ENCODE measurements around the gene LPP. TPM values are rescaled to one million over a fixed set of nuclear protein-coding genes. Genes with fewer than 3 reads are reported as not detected.

The LPP gene
- total and polyA plus RNA-seq, 2 of the 4 experiments (the other 2 are of a cell fraction), result 16.0 to 130 TPM

DNA sequence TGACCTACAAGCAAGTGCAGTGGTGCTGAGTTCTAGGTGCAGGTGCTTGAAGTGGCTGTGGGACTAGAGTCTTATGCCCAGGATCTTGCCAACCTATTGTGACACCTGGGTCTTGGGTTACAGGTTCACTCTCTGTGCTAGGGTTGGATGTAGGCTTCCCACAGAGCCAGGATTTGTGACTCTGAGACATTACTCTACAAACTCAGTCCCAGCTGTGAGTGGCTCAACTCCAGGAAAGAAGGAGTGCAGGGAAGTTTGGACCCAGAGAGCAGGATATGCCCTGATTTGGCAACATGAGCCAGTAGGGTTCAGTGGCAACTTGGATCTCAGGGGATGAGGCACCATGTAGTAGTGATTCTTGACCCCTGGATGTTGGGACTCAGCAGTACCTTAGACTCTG lies 182.2 kb downstream of the LPP start:
- Histone ChIP-seq H2BK15ac (ENCODE audit: low read depth, low read length) (no peak overlapping the region), H2BK20ac (ENCODE audit: low read depth, low read length) (no peak overlapping the region), H3K56ac (ENCODE audit: extremely low read depth, insufficient read depth, low read length) (no peak overlapping the region), H3K14ac (replicated peaks; ENCODE audit: low read depth, low read length) (0 out of 2 replicates have a peak overlapping the region, but pooled peaks have one; percentile 56), H3K9me1 (ENCODE audit: insufficient read depth, low read length) (peaks cover 23% of the 10 kb centered on the region), H3K4me1 (ENCODE audit: control insufficient read depth, insufficient read depth, low read length) (peaks cover 7% of the 10 kb centered on the region; the same call in 1 of the 2 replicates), H2BK5ac (ENCODE audit: low read depth, low read length, poor library complexity, severe bottlenecking) (no peak overlapping the region), H3K4me3 (ENCODE audit: insufficient read depth, low read depth, low read length) (no peak overlapping the region), H2AK5ac (ENCODE audit: low read depth, low read length) (no peak overlapping the region), H3K79me1 (ENCODE audit: low read depth in 1 of 2, low read length in 2 of 2) (peaks cover 59 to 72% of the 10 kb centered on the region in 2 experiments), H4K20me1 (ENCODE audit: insufficient read depth, low read length) (peaks cover 65% of the 10 kb centered on the region), H3K36me3 (ENCODE audit: control insufficient read depth, insufficient read depth, low read length) (no peaks in the 10 kb centered on the region; the same call in 1 of the 2 replicates), H3K27ac (ENCODE audit: insufficient read depth, low read length) (no peak overlapping the region), H3K9me3 (ENCODE audit: control insufficient read depth, insufficient read depth, low read length) (no peaks in the 10 kb centered on the region), H2BK120ac (ENCODE audit: low read depth, low read length) (no peak overlapping the region), H2AK9ac (replicated peaks; ENCODE audit: low read depth, low read length, poor library complexity) (no peak overlapping the region), H4K91ac (ENCODE audit: insufficient read depth, low read depth, low read length) (no peak overlapping the region), H2AFZ (replicated peaks; ENCODE audit: low read length, poor library complexity) (peak overlapping the region; percentile 45), H3K4me2 (ENCODE audit: low read depth, low read length) (no peak overlapping the region), H3K9ac (ENCODE audit: low read depth, low read length) (no peak overlapping the region), H4K5ac (ENCODE audit: low read depth, low read length) (no peak overlapping the region), H3K27me3 (ENCODE audit: control insufficient read depth, insufficient read depth, low read length) (no peaks in the 10 kb centered on the region), H3K23ac (ENCODE audit: low read depth, low read length) (peak overlapping the region; percentile 41; the same call in 1 of the 2 replicates), H3K18ac (ENCODE audit: low read depth, low read length) (no peak overlapping the region), H4K8ac (ENCODE audit: low read depth in 2 of 2, low read length in 2 of 2) (no peak overlapping the region; a peak in 1 of 4 replicates), H3K4ac (ENCODE audit: low read depth, low read length) (no peak overlapping the region)
- dilution Hi-C loops (cut with HindIII; ENCODE audit: low sequenced_read_pairs, unreplicated experiment) (no loop called here), intact Hi-C loops (cut with micrococcal nuclease) (no loop called here), in situ Hi-C loops (cut with MboI; ENCODE audit: low sequenced_read_pairs) (no loop called here)
- no TSS peak for BruUV-seq (replicated peaks)
- no peak for ATAC-seq (ENCODE audit: low read depth)
- no peak for TF ChIP-seq FOS (IDR thresholded peaks at IDR 0.05; ENCODE audit: low read depth, low read length)
- TF ChIP-seq RFX5 (IDR thresholded peaks at IDR 0.05; ENCODE audit: low read depth, low read length), result no peak
- TF ChIP-seq MAFK (IDR thresholded peaks at IDR 0.05; ENCODE audit: low read depth, low read length), result no peak
- TF ChIP-seq NFE2L2 (IDR thresholded peaks at IDR 0.05; ENCODE audit: low read depth, low read length), result no peak
- no peak for TF ChIP-seq MXI1 (IDR thresholded peaks at IDR 0.05; ENCODE audit: borderline replicate concordance, low read depth, low read length)
- TF ChIP-seq CHD1 (IDR thresholded peaks at IDR 0.05; ENCODE audit: low read depth, low read length), result no peak
- TF ChIP-seq USF2 (IDR thresholded peaks at IDR 0.05; ENCODE audit: low read depth, low read length), result no peak
- no peak for TF ChIP-seq CEBPB (IDR thresholded peaks at IDR 0.05; ENCODE audit: low read depth, low read length)
- TF ChIP-seq, protein P1, sequence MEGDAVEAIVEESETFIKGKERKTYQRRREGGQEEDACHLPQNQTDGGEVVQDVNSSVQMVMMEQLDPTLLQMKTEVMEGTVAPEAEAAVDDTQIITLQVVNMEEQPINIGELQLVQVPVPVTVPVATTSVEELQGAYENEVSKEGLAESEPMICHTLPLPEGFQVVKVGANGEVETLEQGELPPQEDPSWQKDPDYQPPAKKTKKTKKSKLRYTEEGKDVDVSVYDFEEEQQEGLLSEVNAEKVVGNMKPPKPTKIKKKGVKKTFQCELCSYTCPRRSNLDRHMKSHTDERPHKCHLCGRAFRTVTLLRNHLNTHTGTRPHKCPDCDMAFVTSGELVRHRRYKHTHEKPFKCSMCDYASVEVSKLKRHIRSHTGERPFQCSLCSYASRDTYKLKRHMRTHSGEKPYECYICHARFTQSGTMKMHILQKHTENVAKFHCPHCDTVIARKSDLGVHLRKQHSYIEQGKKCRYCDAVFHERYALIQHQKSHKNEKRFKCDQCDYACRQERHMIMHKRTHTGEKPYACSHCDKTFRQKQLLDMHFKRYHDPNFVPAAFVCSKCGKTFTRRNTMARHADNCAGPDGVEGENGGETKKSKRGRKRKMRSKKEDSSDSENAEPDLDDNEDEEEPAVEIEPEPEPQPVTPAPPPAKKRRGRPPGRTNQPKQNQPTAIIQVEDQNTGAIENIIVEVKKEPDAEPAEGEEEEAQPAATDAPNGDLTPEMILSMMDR (conservative IDR thresholded peaks at IDR 0.05; ENCODE audit: low read depth, low read length), result no peak
- TF ChIP-seq, protein P2, sequence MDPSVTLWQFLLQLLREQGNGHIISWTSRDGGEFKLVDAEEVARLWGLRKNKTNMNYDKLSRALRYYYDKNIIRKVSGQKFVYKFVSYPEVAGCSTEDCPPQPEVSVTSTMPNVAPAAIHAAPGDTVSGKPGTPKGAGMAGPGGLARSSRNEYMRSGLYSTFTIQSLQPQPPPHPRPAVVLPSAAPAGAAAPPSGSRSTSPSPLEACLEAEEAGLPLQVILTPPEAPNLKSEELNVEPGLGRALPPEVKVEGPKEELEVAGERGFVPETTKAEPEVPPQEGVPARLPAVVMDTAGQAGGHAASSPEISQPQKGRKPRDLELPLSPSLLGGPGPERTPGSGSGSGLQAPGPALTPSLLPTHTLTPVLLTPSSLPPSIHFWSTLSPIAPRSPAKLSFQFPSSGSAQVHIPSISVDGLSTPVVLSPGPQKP (IDR thresholded peaks at IDR 0.05; ENCODE audit: borderline replicate concordance, low read depth, low read length), result no peak
- CTCF ChIA-PET, result interaction anchor here (0.8 kb wide), 1 partner anchor 147 kb away, joined by 3 read pairs; no protein-coding TSS in a partner anchor
- POLR2A ChIA-PET (ENCODE audit: unreplicated experiment), result no interaction called here
- DNase-seq, result no peak
